ENCODE measurements around the gene ARG1. TPM values are rescaled to one million over a fixed set of nuclear protein-coding genes. Genes with fewer than 3 reads are reported as not detected.
"Not testable (repeated sequence)": the region's sequence is repeated elsewhere in the genome, so short reads cannot be mapped to it uniquely, and the experiment has no call there.

The ARG1 gene
- total RNA-seq: 1 to 10 TPM in 1 of 4 donors, under 1 TPM in 1, not detected in 2; 0.50 to 2.9 TPM

DNA sequence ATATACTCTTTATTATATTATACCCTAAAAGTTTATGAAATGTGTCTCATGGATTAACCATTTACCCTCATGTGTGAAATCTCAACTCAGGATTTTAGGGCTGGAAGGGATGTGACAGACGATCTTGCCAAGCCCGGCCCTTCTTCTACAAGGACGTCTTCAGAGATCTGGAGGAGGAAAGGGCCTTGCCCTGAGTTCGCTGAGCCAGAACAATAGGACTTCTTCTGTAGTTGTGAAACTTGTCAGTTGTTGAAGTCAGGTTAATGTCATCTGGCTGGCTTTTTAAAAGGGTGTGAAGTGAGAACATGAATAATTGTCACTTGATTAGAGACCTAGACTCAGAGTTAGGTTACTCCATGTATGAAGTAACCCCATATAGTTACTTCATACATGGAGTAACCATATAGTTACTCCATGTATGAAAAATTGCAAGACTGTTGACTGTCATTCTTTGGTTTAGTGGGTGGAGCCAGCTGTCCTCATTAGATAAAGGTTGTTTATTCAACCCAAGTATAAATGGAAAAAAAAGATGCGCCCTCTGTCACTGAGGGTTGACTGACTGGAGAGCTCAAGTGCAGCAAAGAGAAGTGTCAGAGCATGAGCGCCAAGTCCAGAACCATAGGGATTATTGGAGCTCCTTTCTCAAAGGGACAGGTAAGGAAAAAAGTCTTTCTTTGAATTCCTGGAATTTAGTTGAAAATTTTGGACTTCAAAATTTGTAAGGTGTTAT lies at the start of gene ARG1:
Gene ARG1 (plus strand): TSS at position 541 of the 730 bp plus-strand sequence. CDS start 57 bp downstream, at position 598.
- 79 to 86% methylated on average over 6 of the region's 6 CpGs for WGBS, 2 donors
- DNase-seq: no peak
- H3K9me3 ChIP-seq: no peaks in the 10 kb centered on the region
- peak within 1 kb of the TSS in 1 of 3 donors; percentile 21 for H3K27ac ChIP-seq
- H3K36me3 ChIP-seq: no peaks in the 10 kb centered on the region
- H3K4me1 ChIP-seq: peaks cover 0 to 7% of the 10 kb centered on the region in 2 donors
- H3K27me3 ChIP-seq: no peaks in the 10 kb centered on the region
- no peak within 1 kb of the TSS for H3K4me3 ChIP-seq (replicated peaks in 1 of 3)
- no peak for TF ChIP-seq POLR2A (IDR thresholded peaks at IDR 0.05)
- TF ChIP-seq, protein P1, sequence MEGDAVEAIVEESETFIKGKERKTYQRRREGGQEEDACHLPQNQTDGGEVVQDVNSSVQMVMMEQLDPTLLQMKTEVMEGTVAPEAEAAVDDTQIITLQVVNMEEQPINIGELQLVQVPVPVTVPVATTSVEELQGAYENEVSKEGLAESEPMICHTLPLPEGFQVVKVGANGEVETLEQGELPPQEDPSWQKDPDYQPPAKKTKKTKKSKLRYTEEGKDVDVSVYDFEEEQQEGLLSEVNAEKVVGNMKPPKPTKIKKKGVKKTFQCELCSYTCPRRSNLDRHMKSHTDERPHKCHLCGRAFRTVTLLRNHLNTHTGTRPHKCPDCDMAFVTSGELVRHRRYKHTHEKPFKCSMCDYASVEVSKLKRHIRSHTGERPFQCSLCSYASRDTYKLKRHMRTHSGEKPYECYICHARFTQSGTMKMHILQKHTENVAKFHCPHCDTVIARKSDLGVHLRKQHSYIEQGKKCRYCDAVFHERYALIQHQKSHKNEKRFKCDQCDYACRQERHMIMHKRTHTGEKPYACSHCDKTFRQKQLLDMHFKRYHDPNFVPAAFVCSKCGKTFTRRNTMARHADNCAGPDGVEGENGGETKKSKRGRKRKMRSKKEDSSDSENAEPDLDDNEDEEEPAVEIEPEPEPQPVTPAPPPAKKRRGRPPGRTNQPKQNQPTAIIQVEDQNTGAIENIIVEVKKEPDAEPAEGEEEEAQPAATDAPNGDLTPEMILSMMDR (IDR thresholded peaks at IDR 0.05): no peak
- intact Hi-C loops (cut with DNase I): no loop called here

DNA sequence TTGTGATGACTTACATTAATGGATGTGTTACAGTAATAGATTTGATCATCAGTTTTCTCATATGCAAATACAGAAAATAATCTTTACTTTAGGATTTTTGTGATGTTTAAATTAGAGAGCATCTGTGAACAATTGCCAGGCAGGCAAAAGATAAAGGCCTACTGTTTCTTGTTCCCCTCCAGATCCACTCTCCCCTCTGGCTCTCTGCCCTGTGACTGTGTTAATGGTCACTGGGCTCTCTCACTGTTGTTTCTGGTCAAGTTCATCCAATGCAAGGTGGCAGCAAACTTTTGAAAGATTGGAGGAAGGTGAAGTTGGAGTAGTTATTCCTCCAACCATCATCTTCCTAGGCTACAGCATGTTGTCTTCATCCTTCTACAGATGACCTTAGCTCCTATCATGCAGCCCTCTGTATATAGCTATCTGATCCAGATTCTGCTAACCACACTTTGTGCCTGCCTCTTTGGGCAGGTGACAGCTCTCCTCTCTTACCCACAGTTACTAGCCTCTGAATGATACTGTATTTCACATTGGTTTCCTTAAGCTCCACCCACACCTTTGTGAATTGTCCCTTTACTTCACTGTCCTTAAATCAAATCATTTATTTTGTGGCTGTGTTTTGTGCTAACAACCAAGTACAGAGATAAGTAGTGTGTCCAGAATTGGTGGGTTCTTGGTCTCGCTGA lies 48.9 kb upstream of the ARG1 start:
- no peaks in the 10 kb centered on the region for H3K9me3 ChIP-seq
- H3K36me3 ChIP-seq: no peaks in the 10 kb centered on the region
- H3K4me3 ChIP-seq (replicated peaks in 1 of 3): no peak overlapping the region
- H3K4me1 ChIP-seq: no peaks in the 10 kb centered on the region
- WGBS, 2 donors: 92 to 96% methylated on average over 1 of the region's 1 CpG
- no peaks in the 10 kb centered on the region for H3K27me3 ChIP-seq
- no peak for TF ChIP-seq POLR2A (IDR thresholded peaks at IDR 0.05)
- TF ChIP-seq, protein P1 (IDR thresholded peaks at IDR 0.05): no peak
- intact Hi-C loops (cut with DNase I): no loop called here
- no peak overlapping the region for H3K27ac ChIP-seq
- no peak for DNase-seq

GRCh38 chr6:131524695-131525336 lies 48.2 kb upstream of the ARG1 start:
- intact Hi-C loops (cut with DNase I): no loop called here
- H3K27me3 ChIP-seq: no peaks in the 10 kb centered on the region
- no peak overlapping the region for H3K4me3 ChIP-seq (replicated peaks in 1 of 3)
- H3K9me3 ChIP-seq: no peaks in the 10 kb centered on the region
- TF ChIP-seq POLR2A (IDR thresholded peaks at IDR 0.05): no peak
- TF ChIP-seq, protein P1 (IDR thresholded peaks at IDR 0.05): no peak
- H3K27ac ChIP-seq: no peak overlapping the region
- no peaks in the 10 kb centered on the region for H3K36me3 ChIP-seq
- no peaks in the 10 kb centered on the region for H3K4me1 ChIP-seq
- DNase-seq: no peak
- 94 to 96% methylated on average over 25 of the region's 25 CpGs for WGBS, 2 donors

DNA sequence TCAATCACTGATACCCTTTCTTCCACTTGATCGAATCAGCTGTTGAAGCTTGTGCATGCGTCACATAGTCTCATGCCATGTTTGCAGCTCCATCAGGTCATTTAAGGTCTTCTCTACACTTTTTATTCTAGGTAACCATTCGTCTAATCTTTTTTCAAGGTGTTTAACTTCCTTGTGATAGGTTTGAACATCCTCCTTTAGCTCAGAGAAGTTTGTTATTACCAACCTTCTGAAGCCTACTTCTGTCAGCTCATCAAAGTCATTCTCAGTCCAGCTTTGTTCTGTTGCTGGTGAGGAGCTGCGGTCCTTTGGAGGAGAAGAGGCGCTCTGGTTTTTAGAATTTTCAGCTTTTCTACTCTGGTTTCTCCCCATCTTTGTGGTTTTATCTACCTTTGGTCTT lies 42.1 kb upstream of the ARG1 start:
- H3K36me3 ChIP-seq; H3K4me3 ChIP-seq (replicated peaks in 1 of 3); H3K4me1 ChIP-seq; H3K27ac ChIP-seq; H3K27me3 ChIP-seq; DNase-seq; intact Hi-C loops (cut with DNase I); H3K9me3 ChIP-seq: not testable (repeated sequence)
- WGBS, 2 donors: 93% methylated on average over 5 of the region's 5 CpGs

DNA sequence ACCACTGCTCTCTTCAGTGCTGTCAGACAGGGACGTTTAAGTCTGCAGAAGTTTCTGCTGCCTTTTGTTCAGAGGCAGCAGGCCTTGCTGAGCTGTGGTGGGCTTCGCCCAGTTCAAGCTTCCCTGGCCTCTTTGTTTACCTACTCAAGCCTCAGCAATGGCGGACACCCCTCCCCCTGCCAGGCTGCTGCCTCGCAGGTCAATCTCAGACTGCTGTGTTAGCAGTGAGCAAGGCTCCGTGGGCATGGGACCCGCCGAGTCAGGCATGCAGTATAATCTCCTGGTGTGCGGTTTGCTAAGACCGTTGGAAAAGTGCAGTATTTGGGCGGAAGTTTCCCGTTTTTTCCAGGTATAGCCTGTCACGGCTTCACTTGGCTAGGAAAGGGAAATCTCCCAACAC lies 41.3 kb upstream of the ARG1 start:
- H3K27ac ChIP-seq; H3K4me3 ChIP-seq (replicated peaks in 1 of 3); DNase-seq; H3K9me3 ChIP-seq; intact Hi-C loops (cut with DNase I); H3K4me1 ChIP-seq; H3K27me3 ChIP-seq; H3K36me3 ChIP-seq: not testable (repeated sequence)
- WGBS, 2 donors: 81 to 83% methylated on average over 10 of the region's 12 CpGs

- intact Hi-C loops (cut with DNase I): no loop called here
- Histone ChIP-seq H3K4me3 (replicated peaks in 1 of 3) (no peak overlapping the region), H3K27ac (no peak overlapping the region), H3K36me3 (no peaks in the 10 kb centered on the region), H3K9me3 (no peaks in the 10 kb centered on the region), H3K4me1 (no peaks in the 10 kb centered on the region), H3K27me3 (no peaks in the 10 kb centered on the region)
- TF ChIP-seq, protein P1 (IDR thresholded peaks at IDR 0.05): no peak
- no peak for TF ChIP-seq POLR2A (IDR thresholded peaks at IDR 0.05)
- no peak for DNase-seq
- 78 to 81% methylated on average over 3 of the region's 3 CpGs for WGBS, 2 donors
Measured at GRCh38 chr6:131532580-131533039, 40.4 kb upstream of the ARG1 start.

DNA sequence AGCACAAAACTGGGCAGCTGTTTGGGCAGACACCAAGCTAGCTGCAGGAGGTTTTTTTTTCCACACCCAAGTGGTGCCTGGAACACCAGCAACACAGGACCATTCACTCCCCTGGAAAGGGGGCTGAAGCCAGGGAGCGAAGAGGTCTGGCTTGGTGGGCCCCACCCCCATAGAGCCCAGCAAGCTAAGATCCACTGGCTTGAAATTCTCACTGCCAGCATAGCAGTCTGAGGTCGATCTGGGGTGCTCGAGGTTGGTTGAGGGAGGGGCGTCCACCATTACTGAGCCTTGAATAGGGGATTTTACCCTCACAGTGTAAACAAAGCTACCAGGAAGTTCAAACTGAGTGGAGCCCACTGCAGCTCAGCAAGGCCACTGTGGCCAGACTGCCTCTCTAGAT lies 34.4 kb upstream of the ARG1 start:
- 83 to 90% methylated on average over 2 to 3 of the region's 4 CpGs for WGBS, 2 donors
- intact Hi-C loops (cut with DNase I); H3K9me3 ChIP-seq; DNase-seq; H3K36me3 ChIP-seq; H3K4me3 ChIP-seq (replicated peaks in 1 of 3); H3K27me3 ChIP-seq; H3K4me1 ChIP-seq; H3K27ac ChIP-seq: not testable (repeated sequence)

All from thyroid gland (tissue), 4 donors.